Activated B cell treated with CpG ODN at 0.5 μM for 24 hours (primary cell): Measurements from ENCODE around the gene NDUFS4. TPM values are rescaled to one million over a fixed set of nuclear protein-coding genes. Genes with fewer than 3 reads are reported as not detected.

ENCODE experiments used
- ATAC-seq: fragments of 200-7000 bp; cut with Tn5 transposase; one replicate; pipeline ENCODE4 v1.10.0; 2021; ENCODE audit warnings: low read depth, mild to moderate bottlenecking, moderate library complexity
- CTCF ChIA-PET: fragments of 350-600 bp; sonication (Branson Sonifier 250); formaldehyde crosslinking; loops from one replicate; lab custom pipeline; 2021; ENCODE audit warnings: antibody characterized with exemption; lab: Charles Lee
- POLR2A ChIA-PET: fragments of 350-600 bp; sonication (Branson Sonifier 250); formaldehyde crosslinking; loops from one replicate; lab custom pipeline; 2021; ENCODE audit warnings: antibody characterized with exemption; lab: Charles Lee
- DNase-seq: peaks from one replicate; pipeline ENCODE4 v3.0.0; 2022
- H3K27ac Mint-ChIP-seq: one replicate; pipeline ENCODE4 v1.8.0; 2020; ENCODE audit warnings: mixed read lengths
- H3K27me3 Mint-ChIP-seq: one replicate; pipeline ENCODE4 v1.8.0; 2021; ENCODE audit warnings: mixed read lengths
- H3K36me3 Mint-ChIP-seq: one replicate; pipeline ENCODE4 v1.8.0; 2021; ENCODE audit warnings: low read depth, mixed read lengths
- H3K4me1 Mint-ChIP-seq: one replicate; pipeline ENCODE4 v1.8.0; 2021; ENCODE audit warnings: mixed read lengths
- H3K4me3 Mint-ChIP-seq: one replicate; pipeline ENCODE4 v1.8.0; 2020; ENCODE audit warnings: mild to moderate bottlenecking, mixed read lengths
- H3K9me3 Mint-ChIP-seq: one replicate; pipeline ENCODE4 v1.8.0; 2020; ENCODE audit warnings: mixed read lengths
- CTCF ChIP-seq: fragments of 200-600 bp; IDR thresholded peaks from one replicate; pipeline ENCODE4 v1.8.0; 2022; ENCODE audit warnings: antibody characterized with exemption, mild to moderate bottlenecking
- intact Hi-C: fragments of 100-400 bp; cut with micrococcal nuclease; formaldehyde crosslinking; loops from one replicate; pipeline ENCODE4 v1.15.1; 2024
- total RNA-seq: library from RNA; stranded (reverse); gene quantifications from 2 replicates; pipeline ENCODE4 v1.2.3, GENCODE V29; 2022

NDUFS4 gene
- total RNA-seq, 1 donor from 2014 or later = 35.6 TPM

GRCh38 chr5:53712327-53712726 lies 151.9 kb downstream of the NDUFS4 start:
- ChIA-PET CTCF (no interaction called here), POLR2A (no interaction called here)
- Mint-ChIP-seq H3K36me3 (no peaks in the 10 kb centered on the region), H3K27me3 (peaks cover 1% of the 10 kb centered on the region), H3K4me1 (no peaks in the 10 kb centered on the region), H3K9me3 (peaks cover 32% of the 10 kb centered on the region), H3K27ac (no peak overlapping the region), H3K4me3 (no peak overlapping the region)
- DNase-seq (no peak), ATAC-seq (no peak)
- intact Hi-C loops = no loop called here
- no peak for TF ChIP-seq CTCF

DNA sequence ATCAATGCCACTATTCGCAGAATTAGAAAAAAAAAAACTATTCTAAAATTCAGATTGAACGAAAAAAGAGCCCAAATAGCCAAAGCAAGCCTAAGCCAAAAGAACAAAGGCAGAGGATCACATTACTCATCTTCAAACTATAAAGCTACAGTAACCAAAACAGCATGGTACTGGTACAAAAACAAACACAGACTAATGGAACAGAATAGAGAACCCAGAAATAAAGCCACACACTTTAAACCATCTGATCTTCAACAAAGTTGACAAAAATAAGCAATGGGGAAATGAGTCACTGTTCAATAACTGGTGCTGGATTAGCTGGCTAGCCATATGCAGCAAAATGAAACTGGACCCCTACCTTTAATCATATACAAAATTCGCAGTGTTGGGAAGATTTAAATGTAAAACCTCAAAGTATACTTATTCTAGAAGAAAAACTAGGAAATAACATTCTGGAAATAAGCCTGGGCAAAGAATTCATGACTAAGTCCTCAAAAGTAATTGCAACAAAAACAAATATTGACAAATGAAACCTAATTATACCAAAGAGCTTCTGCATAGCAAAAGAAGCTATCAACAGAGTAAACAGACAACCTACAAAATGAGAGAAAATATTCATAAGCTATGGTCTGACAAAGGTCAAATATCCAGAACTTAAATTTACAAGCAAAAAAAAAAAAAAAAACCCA lies 153.7 kb downstream of the NDUFS4 start:
- Mint-ChIP-seq H3K4me1 (no peaks in the 10 kb centered on the region), H3K9me3 (peaks cover 22% of the 10 kb centered on the region), H3K27me3 (peaks cover 1% of the 10 kb centered on the region), H3K27ac (no peak overlapping the region), H3K4me3 (no peak overlapping the region), H3K36me3 (no peaks in the 10 kb centered on the region)
- no peak for TF ChIP-seq CTCF
- DNase-seq (no peak), ATAC-seq (no peak)
- ChIA-PET POLR2A (no interaction called here), CTCF (no interaction called here)
- intact Hi-C loops = no loop called here

GRCh38 chr5:53714667-53715010 lies 154.2 kb downstream of the NDUFS4 start:
- Mint-ChIP-seq H3K4me1 (no peaks in the 10 kb centered on the region), H3K36me3 (no peaks in the 10 kb centered on the region), H3K4me3 (no peak overlapping the region), H3K27ac (no peak overlapping the region), H3K27me3 (peaks cover 1% of the 10 kb centered on the region), H3K9me3 (peaks cover 17% of the 10 kb centered on the region)
- intact Hi-C loops = no loop called here
- TF ChIP-seq CTCF = no peak
- POLR2A ChIA-PET = no interaction called here
- ATAC-seq (no peak), DNase-seq (no peak)
- CTCF ChIA-PET = no interaction called here

- H3K4me1 Mint-ChIP-seq = peaks cover 9% of the 10 kb centered on the region
- no peaks in the 10 kb centered on the region for H3K27me3 Mint-ChIP-seq
- POLR2A ChIA-PET = no interaction called here
- ATAC-seq (no peak), DNase-seq (no peak)
- CTCF ChIA-PET = no interaction called here
- TF ChIP-seq CTCF = no peak
- no peaks in the 10 kb centered on the region for H3K36me3 Mint-ChIP-seq
- H3K9me3 Mint-ChIP-seq = no peaks in the 10 kb centered on the region
- intact Hi-C loops = no loop called here
- H3K27ac Mint-ChIP-seq = no peak overlapping the region
- no peak overlapping the region for H3K4me3 Mint-ChIP-seq
These were observed 165.7 kb downstream of the NDUFS4 start for GRCh38 chr5:53726121-53726520.

DNA sequence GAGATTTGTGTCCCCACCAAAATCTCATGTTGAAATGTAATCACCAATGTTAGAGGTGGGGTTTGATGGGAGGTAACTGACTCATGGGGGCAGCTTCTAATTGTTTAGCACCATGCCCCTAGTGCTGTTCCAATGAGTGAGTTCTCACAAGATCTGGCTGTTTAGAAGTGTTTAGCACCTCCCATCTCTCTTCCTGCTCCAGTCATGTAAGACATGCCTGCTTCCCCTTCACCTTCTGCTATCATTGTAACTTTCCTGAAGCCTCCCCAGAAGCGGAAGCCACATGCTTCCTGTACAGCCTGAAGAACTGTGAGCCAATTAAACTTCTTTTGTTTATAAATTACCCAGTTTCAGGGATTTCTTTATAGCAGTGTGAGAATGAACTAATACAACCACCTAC lies 170.5 kb downstream of the NDUFS4 start:
- Mint-ChIP-seq H3K9me3 (no peaks in the 10 kb centered on the region), H3K4me3 (no peak overlapping the region), H3K27ac (no peak overlapping the region), H3K27me3 (no peaks in the 10 kb centered on the region), H3K36me3 (no peaks in the 10 kb centered on the region), H3K4me1 (peaks cover 14% of the 10 kb centered on the region)
- TF ChIP-seq CTCF = no peak
- CTCF ChIA-PET = no interaction called here
- ATAC-seq (peak; percentile 49), DNase-seq (no peak)
- intact Hi-C loops = no loop called here
- POLR2A ChIA-PET = no interaction called here

Other genes starting within 250 kb of the NDUFS4 start
- not detected in 2 replicates for gene FST, start 80.0 kb upstream of the NDUFS4 start, total RNA-seq